IPS-18a (cell line): ENCODE data around the gene RNF213.

Experiments
- H3K27ac ChIP-seq: one replicate; pipeline ENCODE4 v1.5.1; 2013; ENCODE audit warnings: low read length
- H3K27me3 ChIP-seq: one replicate; pipeline ENCODE4 v1.6.1; 2013; ENCODE audit warnings: mild to moderate bottlenecking, low read length; ENCODE audit not compliant: control insufficient read depth, insufficient read depth
- H3K36me3 ChIP-seq: one replicate; pipeline ENCODE4 v1.6.1; 2013; ENCODE audit warnings: low read depth, low read length; ENCODE audit not compliant: control insufficient read depth
- H3K4me1 ChIP-seq: one replicate; pipeline ENCODE4 v1.6.1; 2013; ENCODE audit warnings: low read depth, low read length; ENCODE audit not compliant: control insufficient read depth
- H3K4me3 ChIP-seq: one replicate; pipeline ENCODE4 v1.5.1; 2013; ENCODE audit warnings: low read length
- H3K9ac ChIP-seq: one replicate; pipeline ENCODE4 v1.6.1; 2013; ENCODE audit warnings: mild to moderate bottlenecking, low read length, moderate library complexity
- H3K9me3 ChIP-seq: one replicate; pipeline ENCODE4 v1.6.1; 2013; ENCODE audit warnings: low read depth, low read length; ENCODE audit not compliant: control insufficient read depth

The RNF213 gene

DNA sequence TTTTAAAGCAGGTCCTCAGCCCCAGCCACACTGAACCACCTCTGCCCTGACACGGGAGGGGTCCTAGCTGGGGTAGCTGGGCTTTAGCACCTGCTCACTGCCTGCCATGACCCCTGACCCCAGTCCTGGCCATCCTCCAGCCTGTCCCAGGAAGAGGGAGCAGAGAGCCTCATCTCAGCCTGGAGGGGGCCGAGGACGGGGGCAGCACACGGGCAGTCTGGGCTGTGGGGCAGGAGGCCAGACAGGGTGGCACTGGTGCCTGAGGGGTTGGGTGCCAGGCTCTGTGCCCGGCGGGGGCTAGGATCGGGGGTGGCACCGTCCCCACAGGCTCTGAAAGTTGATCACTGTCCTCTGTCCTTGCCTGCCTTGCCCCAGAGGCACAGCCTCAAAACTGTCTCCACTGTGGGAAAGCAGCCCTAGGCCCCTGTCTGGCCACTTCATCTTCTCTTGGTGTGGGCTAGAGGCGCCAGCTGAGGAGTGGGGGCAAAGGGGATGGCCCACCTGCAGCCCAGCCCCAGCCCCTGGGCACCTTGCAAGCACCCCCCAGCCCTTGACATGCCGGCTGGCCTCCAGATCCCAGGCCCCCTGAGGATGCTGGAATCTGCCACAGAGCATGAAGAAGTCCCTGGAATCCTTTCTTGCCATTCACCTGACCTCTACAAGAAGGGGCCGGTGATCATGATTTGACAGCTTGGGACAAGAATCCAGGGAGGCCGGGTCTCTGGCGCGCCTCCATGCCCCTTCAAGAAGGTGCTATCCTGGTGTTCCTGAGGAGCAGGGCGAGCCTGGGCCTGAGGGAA lies 170.0 kb downstream of the RNF213 start:
- H3K27me3 ChIP-seq, result no peaks in the 10 kb centered on the region
- H3K4me3 ChIP-seq, result no peak overlapping the region

DNA sequence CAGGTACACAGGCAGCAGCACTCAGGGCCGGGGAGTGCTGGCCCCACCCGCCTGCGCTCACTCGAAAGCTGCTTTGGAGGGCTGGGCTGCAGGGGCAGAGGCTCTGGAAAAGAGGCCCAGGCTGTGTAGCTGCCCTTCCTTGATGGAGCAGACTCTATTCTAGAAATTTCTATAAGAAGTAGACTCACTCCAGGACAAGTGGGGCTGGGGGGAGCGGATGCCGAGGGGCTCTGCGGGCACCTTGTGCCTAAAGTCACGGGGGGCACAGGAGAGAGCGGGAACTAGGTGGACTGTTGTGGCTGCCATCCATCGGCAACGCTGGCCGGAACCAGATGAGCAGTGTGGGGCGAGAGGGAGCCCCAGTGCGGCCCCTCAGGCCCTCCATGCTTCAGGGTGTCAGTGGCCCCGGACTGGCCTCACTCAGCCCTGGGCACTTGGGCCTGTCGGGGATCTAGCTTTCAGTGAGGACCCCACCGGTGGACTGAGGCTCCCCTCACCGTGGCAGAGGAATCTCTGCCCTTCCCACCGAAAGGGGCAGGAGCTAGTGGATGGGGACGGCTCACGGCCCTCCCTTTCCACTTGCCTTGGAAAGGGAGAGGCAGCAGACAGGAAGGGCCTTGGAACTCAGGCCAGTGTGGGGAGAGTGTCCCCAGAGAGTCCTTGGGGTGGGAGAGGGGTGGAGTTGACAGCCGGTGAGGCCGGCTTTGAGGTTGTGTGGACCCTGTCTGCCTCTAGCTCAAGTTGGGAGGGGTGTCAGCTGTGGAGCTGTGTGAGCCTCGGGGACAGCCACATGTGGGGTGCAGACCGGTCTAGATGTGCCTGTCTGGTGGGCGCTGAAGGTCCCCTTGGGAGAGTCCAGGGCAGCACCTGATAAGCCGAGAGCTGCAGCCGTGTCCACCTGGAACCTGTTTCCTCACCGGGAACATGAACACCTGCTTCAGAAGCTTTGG lies 170.9 kb downstream of the RNF213 start:
- Histone ChIP-seq H3K4me1 (no peaks in the 10 kb centered on the region), H3K27ac (no peak overlapping the region), H3K27me3 (no peaks in the 10 kb centered on the region)

More for the DNA sequence above, 170.0 kb downstream of the RNF213 start:
- Histone ChIP-seq H3K27ac (no peak overlapping the region), H3K36me3 (no peaks in the 10 kb centered on the region), H3K9ac (no peak overlapping the region), H3K4me1 (no peaks in the 10 kb centered on the region), H3K9me3 (no peaks in the 10 kb centered on the region)

DNA sequence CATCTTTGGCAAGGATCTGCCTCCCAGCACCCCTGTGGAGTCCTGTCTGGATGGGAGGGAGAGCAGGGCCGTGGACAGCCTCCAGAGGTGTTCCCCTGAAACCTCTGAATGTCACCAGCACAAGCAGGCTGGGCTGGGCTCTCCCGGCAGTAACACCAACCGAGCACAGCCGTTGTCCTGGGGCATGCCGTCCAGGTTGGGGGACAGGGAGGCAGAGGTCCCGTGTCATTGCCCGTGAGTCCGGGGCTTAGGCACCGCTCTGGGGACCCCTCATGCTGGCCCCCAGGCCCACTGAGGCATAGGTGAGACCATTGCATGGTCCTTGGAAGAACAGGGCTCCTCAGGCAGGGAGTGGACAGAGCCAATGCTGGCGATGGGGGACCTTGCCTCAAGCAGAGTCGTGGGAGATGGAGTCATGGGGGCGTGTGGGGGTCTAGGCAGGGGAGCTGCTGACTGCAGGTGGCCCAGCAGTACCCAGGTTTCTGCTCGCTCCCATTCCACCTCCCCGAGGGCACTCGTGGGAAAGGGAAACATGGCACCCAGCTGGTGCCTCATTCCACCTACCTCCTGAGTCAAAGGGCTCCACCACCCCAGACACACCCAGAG lies 171.8 kb downstream of the RNF213 start:
- no peaks in the 10 kb centered on the region for H3K27me3 ChIP-seq

More for the DNA sequence above, 170.9 kb downstream of the RNF213 start:
- Histone ChIP-seq H3K9me3 (no peaks in the 10 kb centered on the region), H3K36me3 (no peaks in the 10 kb centered on the region), H3K9ac (no peak overlapping the region), H3K4me3 (no peak overlapping the region)

DNA sequence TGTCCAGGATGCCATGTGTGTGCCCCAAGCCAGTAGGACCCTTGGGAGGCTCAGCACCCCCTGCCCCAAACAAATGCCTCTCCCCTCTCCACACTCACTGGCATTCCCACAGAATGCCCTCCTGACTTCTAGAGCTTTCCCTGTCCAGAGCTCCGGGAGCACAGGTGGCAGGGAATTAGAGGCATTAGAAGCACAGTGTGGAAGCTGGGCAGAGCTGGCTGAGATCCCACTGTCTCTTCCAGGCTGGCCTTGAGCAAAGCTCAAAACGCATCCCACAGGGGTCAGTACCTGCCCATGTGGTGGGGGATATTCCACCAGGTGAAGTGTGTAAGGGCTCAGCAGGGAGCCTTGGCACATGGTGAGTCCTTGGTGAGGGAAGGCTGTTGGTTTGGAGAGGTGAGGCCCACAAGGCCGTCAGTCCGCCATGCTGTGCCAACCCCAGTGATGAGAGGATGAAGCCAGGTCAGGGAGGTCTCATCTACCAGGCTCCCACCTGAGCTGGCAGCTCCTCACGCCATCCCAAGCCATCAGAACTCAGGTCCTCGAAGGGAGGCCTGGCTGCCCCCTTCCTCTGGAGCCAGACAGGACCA lies 172.4 kb downstream of the RNF213 start:
- H3K9ac ChIP-seq, result no peak overlapping the region
- no peaks in the 10 kb centered on the region for H3K36me3 ChIP-seq
- no peak overlapping the region for H3K4me3 ChIP-seq
- H3K4me1 ChIP-seq, result no peaks in the 10 kb centered on the region
- no peaks in the 10 kb centered on the region for H3K9me3 ChIP-seq
- H3K27ac ChIP-seq, result no peak overlapping the region
- no peaks in the 10 kb centered on the region for H3K27me3 ChIP-seq

More for the DNA sequence above, 171.8 kb downstream of the RNF213 start:
- no peak overlapping the region for H3K27ac ChIP-seq
- H3K4me3 ChIP-seq, result no peak overlapping the region
- H3K36me3 ChIP-seq, result no peaks in the 10 kb centered on the region
- H3K4me1 ChIP-seq, result no peaks in the 10 kb centered on the region
- no peak overlapping the region for H3K9ac ChIP-seq
- no peaks in the 10 kb centered on the region for H3K9me3 ChIP-seq

DNA sequence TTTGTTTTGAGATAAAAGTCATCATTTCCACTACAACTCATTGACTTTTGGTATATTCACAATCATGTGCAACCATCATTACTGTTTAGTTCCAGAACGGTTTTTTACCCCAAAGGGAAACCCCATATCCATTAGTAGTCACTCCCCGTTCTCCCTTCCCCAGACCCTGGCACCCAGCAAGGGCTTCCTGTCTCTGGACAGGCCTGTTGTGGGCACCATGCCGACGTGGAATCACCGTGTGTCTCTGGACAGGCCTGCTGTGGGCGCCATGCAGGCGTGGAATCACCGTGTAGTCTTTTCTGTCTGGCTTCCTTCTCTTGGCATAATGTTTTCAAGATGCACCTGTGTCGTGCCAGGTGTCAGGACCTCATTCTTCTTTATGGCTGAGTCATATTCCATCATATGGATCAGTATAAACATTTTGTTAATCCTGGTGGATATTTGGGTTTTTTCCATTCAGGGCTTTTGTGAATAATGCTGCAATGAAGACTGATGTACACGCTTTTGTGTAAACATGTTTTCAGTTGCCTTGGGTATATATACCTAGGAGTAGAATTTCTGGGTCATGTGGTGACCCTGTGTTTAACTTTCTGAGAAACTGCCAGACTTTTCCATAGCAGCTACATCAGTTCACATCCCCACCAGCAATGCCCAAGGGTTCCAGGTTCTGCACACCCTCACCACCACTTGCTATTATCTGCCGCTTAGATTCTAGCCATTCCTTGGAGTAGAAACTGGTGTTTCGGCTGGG lies 173.4 kb downstream of the RNF213 start:
- no peak overlapping the region for H3K4me3 ChIP-seq
- no peaks in the 10 kb centered on the region for H3K27me3 ChIP-seq
- H3K9me3 ChIP-seq, result no peaks in the 10 kb centered on the region

DNA sequence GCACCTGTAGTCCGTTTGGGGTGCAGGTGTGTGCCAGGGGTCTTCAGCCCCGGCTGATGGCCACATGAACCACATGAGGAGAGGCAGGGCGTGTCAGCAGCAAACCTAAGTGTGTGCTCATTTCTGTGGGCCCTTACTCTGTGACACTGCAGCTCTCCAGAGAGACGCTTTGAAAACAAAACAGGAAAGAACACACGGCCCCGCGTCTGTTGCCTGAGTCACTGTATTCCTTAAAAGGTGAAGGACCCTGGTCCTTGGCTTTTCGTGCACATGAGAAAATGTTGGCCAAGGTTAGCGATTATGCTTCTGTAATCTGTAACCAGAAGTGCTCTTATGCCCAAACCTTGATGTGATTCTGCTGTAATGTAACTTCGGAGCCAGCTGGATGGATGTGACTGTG lies 176.9 kb downstream of the RNF213 start:
- Histone ChIP-seq H3K36me3 (no peaks in the 10 kb centered on the region), H3K9ac (no peak overlapping the region), H3K9me3 (no peaks in the 10 kb centered on the region)

More for the DNA sequence above, 173.4 kb downstream of the RNF213 start:
- H3K36me3 ChIP-seq, result no peaks in the 10 kb centered on the region
- no peak overlapping the region for H3K9ac ChIP-seq
- no peak overlapping the region for H3K27ac ChIP-seq
- H3K4me1 ChIP-seq, result no peaks in the 10 kb centered on the region

DNA sequence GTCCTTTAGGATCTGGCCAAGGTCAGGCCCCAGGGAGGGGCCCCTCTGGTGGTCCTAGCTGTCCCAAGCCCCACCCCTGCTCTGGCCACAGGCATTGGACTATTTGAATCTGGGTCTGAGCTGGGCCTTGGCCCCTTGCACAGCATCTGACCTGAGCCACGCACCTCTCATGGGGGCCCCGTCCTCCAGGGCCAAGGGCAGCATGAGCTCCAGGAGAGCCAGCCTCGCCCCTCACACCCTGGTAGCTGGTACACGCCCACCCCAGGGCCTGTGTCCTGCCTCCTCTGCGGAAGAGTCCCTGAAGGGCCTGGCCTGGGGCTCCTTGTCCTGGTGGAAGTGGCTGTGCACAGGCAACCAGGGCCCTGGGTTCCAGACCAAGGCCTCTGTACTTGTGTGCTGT lies 178.2 kb downstream of the RNF213 start:
- Histone ChIP-seq H3K9me3 (no peaks in the 10 kb centered on the region), H3K4me3 (no peak overlapping the region), H3K36me3 (no peaks in the 10 kb centered on the region), H3K4me1 (no peaks in the 10 kb centered on the region), H3K27ac (no peak overlapping the region), H3K27me3 (peaks cover 19% of the 10 kb centered on the region), H3K9ac (no peak overlapping the region)

More for the DNA sequence above, 176.9 kb downstream of the RNF213 start:
- Histone ChIP-seq H3K4me1 (no peaks in the 10 kb centered on the region), H3K27me3 (peaks cover 7% of the 10 kb centered on the region), H3K4me3 (no peak overlapping the region), H3K27ac (no peak overlapping the region)

DNA sequence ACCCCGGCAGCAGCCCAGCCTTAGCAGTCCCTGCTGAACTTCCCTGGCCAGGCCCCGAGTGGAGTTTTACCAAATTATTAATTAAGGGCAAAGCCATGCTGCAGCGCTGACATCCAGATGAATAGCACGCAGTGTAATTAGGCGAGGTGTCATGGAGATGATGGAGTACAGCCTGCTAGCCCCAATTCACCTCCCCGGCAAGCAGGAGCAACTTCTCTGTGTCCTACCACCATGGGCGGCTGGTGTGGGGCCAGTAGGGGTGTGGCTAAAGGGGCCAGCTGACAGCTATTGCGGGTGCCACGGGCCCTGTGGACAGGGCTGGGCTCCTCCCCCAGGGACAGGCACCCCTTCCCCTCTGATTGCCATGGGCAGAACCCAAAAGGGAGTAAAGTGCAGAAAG lies 178.8 kb downstream of the RNF213 start:
- Histone ChIP-seq H3K36me3 (no peaks in the 10 kb centered on the region), H3K9me3 (no peaks in the 10 kb centered on the region), H3K4me1 (no peaks in the 10 kb centered on the region), H3K4me3 (no peak overlapping the region), H3K27me3 (peaks cover 19% of the 10 kb centered on the region), H3K9ac (no peak overlapping the region), H3K27ac (no peak overlapping the region)

DNA sequence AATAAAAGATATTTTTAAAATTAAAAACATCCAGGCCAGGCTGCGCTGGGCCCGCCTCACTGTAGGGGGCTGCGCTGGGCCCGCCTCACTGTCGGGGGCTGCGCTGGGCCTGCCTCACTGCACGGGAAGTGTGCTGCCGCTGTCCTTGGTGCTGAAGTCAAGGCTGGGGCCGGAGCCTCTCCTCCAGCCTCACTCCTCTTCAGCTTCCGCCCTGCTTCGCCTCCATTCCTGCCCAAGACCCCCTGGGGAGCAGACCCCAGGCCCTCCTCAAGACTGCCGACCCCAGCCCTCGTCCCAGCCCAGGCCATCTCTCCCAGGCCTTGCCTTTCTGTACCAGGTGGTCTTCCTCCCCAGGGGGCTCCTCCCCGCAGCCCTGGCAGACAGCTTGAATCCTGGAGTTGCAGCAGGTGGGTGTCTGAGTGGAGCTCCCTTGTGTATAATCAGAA lies 180.5 kb downstream of the RNF213 start:
- Histone ChIP-seq H3K4me3 (no peak overlapping the region), H3K9me3 (no peaks in the 10 kb centered on the region), H3K27ac (no peak overlapping the region), H3K36me3 (no peaks in the 10 kb centered on the region), H3K4me1 (no peaks in the 10 kb centered on the region), H3K27me3 (peaks cover 19% of the 10 kb centered on the region), H3K9ac (no peak overlapping the region)

DNA sequence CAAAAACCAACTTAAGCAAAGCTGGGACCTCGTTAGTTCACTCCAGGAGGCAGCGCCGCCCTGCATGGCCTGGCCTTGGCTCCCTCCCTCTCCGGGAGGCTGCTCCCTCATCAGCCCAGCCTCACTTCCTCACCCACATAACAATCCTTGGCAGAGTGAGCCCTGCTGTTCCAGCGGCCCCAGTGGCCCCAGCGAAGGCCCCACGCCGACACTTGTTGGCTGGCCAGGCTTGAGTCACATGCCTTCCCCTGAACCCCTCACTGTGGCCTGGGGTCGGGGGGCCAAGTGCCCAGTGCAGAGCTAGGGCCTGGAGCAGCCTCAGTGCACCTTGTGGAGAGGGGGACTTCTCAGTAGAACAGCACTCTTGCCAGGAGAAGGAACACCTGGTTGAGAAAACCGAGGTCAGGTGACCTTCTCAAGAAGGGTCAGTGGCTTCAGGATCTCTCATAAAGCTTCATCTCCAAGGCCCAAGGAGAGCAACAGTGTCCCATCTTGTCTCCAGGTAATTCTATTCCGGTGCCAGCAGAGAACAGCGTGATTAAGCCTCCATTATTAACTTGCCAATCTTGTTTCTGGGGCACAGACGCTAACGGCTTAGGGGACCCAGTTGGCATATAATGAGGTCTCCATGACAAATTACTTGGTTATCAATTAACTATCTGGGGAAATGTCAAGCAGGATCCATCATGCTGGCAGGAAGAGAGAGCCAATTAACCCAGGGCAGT lies 181.1 kb downstream of the RNF213 start:
- H3K9ac ChIP-seq, result no peak overlapping the region
- no peak overlapping the region for H3K27ac ChIP-seq
- no peaks in the 10 kb centered on the region for H3K4me1 ChIP-seq
- H3K36me3 ChIP-seq, result no peaks in the 10 kb centered on the region
- peaks cover 19% of the 10 kb centered on the region for H3K27me3 ChIP-seq
- H3K9me3 ChIP-seq, result no peaks in the 10 kb centered on the region
- H3K4me3 ChIP-seq, result no peak overlapping the region
